Left renal cortex interstitium (tissue), 4 donors: Measurements from ENCODE around the gene C20orf173. TPM values are rescaled to one million over a fixed set of nuclear protein-coding genes. Genes with fewer than 3 reads are reported as not detected.
"Not testable (repeated sequence)": the region's sequence is repeated elsewhere in the genome, so short reads cannot be mapped to it uniquely, and the experiment has no call there.

ENCODE experiments used
- DNase-seq, 4 donors: peaks; one replicate each; pipeline ENCODE4 v3.0.0-alpha.2; 2013; ENCODE audit warnings: low read depth in 4 of 4, low spot score in 2 of 4, missing footprints in 1 of 4
- polyA plus RNA-seq, 4 donors: library from polyadenylated mRNA; unstranded; fragments of 120-200 nt; gene quantifications; one replicate each; pipeline ENCODE4 v1.2.1, GENCODE V29; 2013; ENCODE audit not compliant: insufficient read length in 4 of 4

The C20orf173 gene, protein sequence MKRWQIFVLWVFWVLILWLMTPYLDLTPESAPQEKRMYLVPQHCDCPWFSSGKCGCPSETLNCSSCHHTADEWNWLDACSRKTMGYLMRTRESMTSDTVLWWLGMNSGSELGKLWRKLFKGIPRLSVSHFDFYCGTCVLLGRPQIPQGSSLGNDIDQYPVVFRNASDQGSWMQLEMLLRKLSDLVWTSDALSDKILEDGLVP
- under 1 TPM in 1 of 4 donors, not detected in 3; 0.19 TPM for polyA plus RNA-seq

DNA sequence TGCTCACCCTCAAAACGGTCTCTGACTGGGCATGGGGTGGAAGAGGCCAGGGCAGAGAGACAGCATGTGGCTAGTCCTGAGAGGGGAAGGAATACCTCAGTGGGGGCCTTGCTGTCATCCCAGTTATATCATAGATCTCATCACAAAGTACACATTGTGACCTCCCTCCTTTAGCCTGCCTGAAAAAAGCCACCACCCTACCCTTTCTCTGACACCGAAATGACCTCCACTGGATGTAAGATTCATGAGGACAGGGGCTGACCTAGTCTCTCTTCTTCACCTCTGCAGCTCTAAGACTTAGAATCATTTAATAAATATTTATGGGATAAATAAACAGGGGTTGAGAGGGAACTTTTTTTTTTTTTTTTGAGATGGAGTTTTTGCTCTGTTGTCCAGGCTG lies at the start of gene C20orf173:
TSS of gene C20orf173 (minus strand) at position 101 of the 400 bp plus-strand sequence. CDS start 279 bp downstream, outside the sequence.
- no peak for DNase-seq

DNA sequence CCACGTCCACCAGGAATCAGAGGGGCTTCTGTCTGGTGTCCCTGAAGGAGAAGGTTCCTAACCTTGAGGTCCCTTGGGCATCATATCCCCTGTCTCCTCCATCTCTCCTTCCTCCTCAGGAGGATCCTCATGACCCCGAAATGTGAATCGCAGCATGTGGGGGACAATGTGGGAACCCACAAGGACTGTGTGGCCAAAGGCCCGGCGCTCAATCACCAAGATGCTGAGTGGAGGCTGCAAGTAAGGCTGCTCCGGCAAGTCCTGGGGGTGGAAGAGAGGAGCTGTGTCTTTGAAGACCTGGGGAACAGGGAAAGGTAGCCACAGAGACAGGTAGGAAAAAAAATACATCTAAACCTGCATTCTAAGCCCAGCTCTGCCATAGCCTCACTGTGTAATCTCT lies 49.7 kb upstream of the C20orf173 start:
- DNase-seq, result no peak

DNA sequence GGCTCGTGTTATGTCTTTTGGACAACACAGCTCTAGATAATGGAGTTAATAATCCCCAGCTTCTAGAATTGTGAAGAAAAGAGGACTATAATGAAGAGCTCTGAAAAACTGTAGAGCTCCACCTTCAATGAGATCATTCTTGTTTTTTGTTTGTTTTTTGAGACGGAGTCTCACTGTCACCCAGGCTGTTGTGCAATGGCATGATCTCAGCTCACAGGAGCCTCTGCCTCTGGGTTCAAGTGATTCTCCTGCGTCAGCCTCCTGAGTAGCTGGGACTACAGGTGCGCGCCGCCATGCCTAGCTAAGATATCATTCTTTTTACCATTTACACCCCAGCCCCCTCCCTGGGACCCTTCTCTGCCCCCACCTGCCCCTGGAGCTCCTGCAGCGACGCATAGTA lies 49.0 kb upstream of the C20orf173 start:
- no peak for DNase-seq

DNA sequence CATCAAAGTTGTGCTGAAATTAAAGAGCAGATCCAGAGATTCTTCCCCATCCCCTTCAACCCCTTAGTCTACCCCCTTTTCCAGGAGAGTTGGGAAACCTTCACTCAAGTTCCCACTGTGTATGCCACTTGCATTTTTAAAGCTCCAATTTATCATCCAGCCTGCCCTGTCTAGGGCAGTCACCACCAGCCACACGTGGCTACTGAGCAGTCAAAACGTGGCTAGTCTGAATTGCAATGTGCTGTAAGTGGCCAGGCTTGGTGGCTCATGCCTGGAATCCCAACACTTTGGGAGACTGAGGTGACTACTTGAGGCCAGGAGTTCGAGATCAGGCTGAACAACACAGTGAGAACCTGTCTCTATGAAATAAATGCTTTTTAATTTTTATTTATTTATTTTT lies 47.4 kb upstream of the C20orf173 start:
- no peak for DNase-seq

DNA sequence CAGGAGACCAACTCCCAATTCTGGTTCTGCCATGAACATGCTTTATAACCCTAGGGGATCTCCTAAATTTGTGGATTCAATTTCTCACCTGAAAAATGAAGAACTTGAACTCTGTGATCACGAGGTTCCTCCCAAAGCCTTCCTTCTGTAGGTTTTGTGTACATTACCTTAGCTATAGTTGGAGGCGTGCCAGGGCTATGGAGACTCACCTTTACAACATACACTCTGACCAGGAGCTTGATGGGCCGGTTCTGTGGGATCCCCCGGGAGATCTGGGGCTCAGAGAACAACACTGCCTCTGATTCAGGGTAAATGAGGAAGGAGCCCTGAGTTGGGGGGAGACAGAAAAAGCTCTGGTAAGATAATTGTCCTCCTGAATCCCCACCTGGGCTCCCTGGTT lies 46.5 kb upstream of the C20orf173 start:
- no peak for DNase-seq

DNA sequence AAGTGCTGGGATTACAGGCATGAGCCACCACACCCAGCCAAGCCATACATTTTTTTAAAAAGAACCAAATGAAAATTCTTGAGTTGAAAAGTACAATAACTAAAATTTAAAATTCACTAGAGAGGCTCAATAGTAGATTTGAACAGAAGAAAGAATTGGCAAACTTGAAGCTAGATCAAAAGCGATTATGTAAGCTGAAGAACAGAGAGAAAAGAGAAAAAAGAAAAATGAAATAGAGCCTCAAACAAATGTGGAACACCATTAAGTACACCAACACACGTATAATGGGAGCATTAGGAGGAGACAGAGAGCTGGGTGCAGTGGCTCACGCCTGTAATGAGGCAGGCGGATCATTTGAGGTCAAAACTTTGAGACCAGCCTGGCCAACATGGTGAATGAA lies 43.4 kb upstream of the C20orf173 start:
- DNase-seq, result no peak

DNA sequence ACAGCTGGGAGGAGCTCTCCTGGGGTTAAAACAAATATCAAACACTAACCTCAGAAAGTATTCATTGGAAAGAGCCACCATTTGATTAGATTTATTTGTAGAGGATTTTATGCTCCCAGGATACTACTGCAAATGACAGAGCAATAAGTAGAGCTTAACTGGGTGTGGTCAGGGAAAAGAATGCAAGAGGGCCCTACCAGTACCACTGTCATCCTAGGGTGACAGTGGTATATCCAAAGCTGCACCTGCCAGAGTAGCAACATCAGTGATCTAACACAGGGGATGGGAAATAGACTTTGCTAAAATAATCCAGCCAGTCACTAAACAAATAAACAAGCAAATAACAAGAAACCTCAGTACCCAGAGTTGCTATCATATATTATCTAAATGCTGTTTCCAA lies 42.1 kb upstream of the C20orf173 start:
- DNase-seq, result no peak

DNA sequence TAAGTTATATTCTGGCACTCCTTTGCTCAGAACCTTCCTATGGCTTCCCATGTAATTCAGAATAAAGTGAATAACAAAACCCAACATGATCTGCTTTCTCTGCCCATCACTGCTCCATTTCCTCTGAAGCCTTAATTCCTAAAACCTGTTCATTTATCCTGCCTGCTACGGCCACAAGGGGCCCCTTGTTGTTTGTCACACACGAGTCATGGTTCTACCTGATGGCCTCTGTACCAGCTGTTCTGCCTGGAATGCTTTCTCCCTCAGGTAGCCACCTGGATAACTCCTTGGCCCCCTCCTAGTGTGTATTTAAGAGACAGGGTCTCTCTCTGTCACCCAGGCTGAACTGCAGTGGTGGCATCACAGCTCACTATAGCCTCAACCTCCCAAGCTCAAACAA lies 39.2 kb upstream of the C20orf173 start:
- no peak for DNase-seq

DNA sequence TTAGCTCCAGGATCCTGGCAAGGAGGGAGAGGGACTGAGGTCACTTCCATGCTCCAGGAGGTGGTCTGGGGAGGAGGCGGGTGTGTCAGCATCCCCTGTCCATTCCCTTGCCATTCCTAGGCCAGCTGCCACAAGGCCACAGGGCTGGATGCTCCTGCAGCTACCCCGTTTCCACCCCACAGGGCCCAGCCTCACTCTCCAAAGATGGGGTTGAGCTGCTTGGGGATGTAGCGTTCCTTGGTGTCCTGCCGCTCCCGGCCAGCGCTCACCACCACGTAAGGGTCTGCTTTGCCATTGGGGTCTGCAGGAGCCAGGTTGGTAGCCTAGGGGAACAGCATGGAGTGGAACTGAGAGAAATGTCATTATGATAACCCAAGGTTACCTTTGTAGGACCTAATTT lies 35.5 kb upstream of the C20orf173 start:
- DNase-seq, result no peak

DNA sequence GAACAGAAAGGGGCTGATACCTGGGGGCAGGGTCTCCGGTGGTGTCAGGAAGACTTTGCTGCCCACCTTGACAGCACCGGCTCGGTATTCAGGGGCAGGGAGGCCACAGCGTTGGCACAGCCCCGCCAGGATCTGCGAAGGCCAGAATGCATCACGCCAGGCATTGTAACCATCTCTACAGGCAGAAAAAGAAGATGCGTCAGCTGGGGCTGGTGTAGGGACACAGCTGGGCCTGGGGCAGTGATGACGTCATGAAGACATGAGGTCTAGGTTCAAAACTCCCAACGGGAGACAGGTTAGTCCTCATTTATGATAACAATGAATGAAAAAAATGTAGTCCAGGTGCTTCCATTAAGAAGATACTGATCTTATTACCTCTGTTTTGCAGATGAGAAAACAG lies 34.4 kb upstream of the C20orf173 start:
- DNase-seq, result no peak

DNA sequence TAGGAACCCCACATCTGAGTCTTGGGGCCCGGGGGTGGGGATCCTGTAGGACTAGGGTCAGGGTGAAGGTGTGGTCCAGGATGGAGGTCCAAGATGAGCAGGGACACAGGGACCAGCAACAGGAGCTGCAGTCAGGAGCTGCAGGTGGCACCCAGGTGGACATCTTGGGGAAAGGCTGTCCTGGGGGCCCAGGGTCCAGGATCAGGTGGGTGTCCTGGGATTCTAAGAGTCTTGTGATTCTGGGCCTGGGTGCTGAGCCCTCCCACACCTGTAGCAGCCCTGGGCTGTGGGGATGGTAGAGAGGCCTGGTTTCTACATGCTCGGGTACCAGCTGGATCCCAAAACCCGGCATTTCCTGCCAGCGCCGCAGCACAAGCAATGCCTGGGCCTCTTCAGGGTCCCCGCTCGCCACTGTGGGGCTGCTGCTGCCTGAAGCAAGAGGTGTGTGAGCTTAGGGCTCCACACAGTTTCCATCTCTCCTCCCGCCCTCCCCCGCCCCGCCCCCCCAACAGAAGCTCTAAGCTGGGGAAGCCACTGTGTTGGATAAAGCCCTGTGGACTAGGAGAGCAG lies 33.2 kb upstream of the C20orf173 start:
- no peak for DNase-seq

DNA sequence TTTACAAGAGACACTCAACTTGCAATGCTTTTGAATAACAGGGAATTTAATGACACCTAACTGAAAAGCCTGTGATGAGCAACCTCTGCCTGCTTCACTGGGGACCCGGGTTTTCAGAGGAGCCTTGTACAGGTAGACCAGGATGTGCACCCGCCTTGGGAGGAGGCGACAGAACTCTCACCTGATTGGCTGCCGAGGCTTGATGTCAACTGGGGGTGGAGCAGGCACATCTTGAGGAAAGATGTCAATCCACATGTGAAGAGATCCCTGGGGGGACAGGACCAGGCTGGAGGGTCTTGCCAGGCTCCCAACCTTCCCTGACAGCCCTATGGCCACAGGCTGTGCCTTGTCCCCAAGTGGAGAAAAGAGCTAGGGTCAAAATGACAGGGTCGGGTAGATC lies 32.2 kb upstream of the C20orf173 start:
- no peak for DNase-seq

DNA sequence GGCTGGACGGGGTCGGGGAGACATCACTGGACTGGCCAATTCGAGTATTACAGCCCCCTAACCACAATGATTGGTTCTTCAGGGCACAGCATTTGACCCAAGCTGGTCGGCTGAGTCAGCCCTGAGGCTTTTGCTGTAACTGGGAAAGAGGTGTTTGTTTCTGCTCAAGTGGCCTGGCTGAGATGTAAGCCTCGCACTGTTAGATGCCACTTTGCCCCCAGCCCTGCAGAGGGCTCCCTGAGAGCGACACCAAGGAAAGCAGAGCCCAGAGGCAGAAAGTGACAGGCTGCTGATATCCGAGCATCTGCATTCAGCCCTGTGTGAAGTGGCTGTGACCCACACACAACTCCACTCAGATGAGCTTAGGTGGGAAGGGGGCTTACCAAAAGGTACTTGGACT lies 31.8 kb upstream of the C20orf173 start:
- DNase-seq, result no peak

DNA sequence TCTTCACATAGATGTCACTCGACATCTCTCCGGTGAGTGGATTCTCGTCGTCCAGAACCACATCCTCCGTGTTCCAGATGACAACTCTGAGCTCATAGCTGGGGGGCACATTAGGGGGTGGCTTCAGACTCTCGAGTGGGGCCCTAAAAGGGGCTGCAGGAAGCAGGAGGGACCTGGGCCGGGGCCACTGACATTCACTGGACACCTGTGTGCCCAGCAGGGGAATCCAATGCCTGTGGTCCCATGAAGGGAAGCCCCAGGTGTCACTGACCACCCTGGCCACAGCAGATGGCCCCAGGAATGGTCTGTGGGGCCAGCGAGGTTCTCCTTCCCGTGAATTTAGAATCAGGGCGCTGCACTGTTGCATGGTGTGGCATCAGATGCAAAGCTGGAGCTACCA lies 31.1 kb upstream of the C20orf173 start:
- DNase-seq, result no peak

DNA sequence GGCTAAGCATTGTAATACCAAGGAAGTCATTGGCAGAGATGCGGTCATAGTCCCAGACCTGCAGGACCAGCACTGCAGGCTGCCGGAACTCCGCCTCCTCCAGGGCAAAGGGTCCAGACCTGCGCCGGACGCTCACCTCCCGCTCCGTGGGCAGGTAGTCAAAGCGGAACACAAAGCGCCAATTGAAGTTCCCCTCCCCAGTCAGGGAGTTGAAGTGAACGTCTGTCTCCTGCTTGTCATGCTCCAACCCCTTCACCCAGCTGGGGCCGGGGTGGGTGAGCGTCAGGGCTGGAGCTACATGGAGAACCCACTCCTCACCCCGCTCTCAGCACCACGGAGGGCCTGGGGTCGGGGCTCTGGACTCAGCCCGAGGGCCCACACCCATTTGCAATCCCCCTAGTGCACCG lies 30.7 kb upstream of the C20orf173 start:
- no peak for DNase-seq

DNA sequence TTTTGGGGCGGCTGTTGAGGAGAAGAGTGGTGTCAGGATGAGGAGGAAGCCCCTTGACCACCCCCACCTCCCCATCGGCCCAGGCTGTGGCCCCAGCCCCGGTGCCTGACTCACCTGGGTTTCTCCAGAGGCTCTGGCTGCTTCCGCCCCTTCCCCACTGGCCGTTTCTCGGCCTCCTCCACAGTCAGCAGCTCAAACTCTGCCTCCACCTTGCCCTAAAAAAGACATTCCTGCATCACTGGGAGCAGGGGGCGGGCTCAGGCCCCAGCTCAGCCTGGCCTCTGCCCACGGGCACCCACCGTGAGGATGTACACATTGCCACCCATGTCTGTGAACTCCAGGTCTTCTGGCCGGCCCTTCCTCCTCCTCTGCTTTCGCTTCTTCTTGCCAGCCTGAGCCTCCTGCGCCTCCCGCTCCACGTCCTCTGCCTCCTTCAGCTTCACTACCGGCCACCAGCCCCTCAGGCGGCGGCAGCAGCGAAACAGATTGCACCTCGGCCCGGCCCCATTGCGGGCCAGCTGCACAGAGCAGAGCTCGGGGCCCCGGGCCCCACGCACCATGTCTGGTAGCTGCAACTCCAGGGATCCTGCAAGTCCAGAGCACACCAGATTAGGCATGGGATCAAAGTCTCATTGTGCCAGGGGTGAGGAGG lies 29.7 kb upstream of the C20orf173 start:
- DNase-seq, result no peak

DNA sequence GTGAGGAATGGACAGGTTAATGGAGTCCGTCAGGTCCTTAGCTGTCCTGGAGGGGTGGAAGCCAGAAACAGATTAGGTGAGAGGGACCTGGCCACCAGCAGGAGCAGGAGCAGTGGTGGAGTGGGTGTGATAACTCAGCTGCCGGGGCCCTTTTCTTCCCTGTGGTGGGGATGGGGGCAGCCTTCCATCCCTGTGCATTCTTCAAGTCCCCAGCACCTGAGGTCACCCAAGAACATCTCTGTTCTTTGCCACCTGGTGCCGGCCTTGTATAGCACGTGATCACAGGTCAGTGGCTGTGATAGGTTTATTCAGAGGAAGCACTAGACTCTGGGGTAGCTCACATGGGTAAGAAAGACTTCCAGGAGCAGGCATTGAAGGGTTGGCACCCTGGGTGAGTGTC lies 29.0 kb upstream of the C20orf173 start:
- no peak for DNase-seq

DNA sequence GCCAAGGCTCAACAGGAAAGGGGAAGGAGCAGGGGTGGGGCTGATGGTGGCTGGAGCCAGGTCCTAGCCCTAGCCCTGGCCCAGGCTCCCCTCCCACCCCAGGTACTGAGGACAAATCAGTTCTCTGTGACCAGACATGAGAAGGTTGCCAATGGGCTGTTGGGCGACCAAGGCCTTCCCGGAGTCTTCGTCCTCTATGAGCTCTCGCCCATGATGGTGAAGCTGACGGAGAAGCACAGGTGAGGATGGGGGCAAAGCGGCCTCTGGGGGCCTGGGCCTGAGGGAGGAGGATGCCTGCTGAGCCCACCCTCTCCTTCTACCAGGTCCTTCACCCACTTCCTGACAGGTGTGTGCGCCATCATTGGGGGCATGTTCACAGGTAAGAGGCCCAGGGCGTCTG lies 27.4 kb upstream of the C20orf173 start:
- DNase-seq, result no peak

DNA sequence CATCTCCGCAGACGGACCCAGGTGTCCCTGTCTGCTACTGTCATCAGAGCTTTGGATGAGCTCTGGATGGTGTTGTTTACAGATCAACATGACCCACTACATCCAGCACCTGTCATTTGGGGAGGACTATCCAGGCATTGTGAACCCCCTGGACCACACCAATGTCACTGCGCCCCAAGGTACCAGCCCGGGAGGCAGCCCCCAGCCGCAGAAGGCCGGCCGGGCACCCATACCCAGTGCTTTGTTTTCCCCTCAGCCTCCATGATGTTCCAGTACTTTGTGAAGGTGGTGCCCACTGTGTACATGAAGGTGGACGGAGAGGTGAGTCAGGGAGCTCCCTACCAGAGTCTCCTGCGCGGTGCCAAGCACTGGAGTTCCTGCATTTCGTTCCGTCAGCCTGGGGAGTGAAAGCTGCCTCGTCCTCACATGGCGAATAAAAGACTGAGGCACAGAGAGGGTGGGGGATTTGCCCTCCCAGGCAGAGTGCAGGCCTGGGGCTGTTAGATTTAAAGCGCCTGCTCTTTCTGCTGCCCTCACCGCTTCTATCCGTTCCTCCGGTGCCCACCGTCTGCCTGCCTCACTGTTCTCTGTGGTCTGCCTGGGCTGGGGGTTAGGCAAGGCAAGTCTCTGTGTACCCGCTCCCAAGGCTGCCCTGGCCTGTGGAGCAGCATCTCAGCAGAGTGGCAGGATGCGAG lies 26.6 kb upstream of the C20orf173 start:
- no peak for DNase-seq

DNA sequence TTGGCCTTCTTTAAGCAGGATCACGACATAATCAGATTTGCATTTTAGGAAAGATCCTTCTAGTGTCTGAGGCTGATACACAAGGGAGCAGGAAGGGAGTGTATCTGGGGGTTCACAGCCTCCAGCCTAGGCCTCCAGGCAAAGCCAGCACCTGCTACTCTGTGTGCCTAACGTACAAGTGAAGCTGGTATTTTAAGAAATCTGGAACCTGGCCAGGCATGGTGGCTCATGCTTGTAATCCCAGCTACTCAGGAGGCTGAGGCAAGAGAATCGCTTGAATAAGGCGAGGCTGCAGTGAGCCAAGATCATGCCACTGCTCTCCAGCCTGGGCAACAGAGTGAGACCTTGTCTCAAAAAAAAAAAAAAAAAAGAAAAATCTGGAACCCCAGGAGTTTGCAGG lies 26.0 kb upstream of the C20orf173 start:
- not testable (repeated sequence) for DNase-seq

DNA sequence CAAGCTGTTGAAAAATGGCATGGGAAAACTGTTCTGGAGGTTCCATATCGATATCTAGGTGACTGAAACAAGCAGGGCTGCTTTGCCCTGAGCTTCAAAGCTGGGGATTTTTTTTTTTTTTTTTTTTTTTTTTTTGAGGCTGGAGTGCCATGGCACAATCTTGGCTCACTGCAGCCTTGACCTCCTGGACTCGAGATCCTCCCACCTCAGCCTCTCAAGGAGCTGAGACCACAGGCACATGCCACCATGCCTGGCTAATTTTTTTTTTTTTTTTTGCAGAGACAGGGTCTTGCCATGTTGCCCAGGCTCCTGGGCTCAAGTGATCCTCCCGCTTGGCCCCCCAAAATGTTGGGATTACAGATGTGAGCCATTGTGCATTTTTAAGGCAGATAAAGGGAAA lies 23.5 kb upstream of the C20orf173 start:
- no peak for DNase-seq

DNA sequence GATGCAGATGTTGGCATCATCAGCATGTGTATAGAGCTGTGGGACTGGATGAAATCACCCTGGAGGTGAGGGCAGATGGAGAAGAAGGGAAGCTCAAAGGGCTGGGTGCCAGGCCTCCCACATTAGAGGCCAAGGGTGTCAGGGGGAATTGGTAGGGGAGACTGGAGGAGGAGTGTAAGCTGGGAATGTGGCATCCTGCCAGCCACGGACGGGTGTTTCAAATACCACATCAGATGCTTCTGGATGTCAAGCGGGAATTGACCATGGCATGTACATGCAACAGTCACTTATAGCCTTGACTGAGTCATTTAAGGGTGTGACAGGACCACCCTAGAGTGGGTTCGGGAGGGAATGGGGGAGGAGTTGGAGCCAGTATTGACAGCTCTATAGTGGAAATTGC lies 22.1 kb upstream of the C20orf173 start:
- DNase-seq, result no peak
